ENCODE data around the gene SH3PXD2B.
"Not testable (repeated sequence)": the region's sequence is repeated elsewhere in the genome, so short reads cannot be mapped to it uniquely, and the experiment has no call there.

SH3PXD2B gene

GRCh38 chr5:172350212-172351181 is 103.8 kb downstream of the SH3PXD2B start:
- CTCF ChIA-PET, result interaction anchor here (0.6 kb wide), 2 partner anchors 37 to 1009 kb away, joined by 3 read pairs; no protein-coding TSS in a partner anchor
- H3K27ac Mint-ChIP-seq, result no peak overlapping the region
- H3K27me3 Mint-ChIP-seq, result peaks cover 4% of the 10 kb centered on the region
- DNase-seq, result no peak
- no peaks in the 10 kb centered on the region for H3K9me3 Mint-ChIP-seq
- no peaks in the 10 kb centered on the region for H3K4me1 Mint-ChIP-seq
- H3K36me3 Mint-ChIP-seq, result no peaks in the 10 kb centered on the region
- H3K4me3 Mint-ChIP-seq, result no peak overlapping the region

- H3K4me3 Mint-ChIP-seq, CTCF ChIA-PET, H3K9me3 Mint-ChIP-seq, H3K4me1 Mint-ChIP-seq, H3K36me3 Mint-ChIP-seq, H3K27me3 Mint-ChIP-seq, H3K27ac Mint-ChIP-seq, DNase-seq: not testable (repeated sequence)
These were observed 105.6 kb downstream of the SH3PXD2B start for GRCh38 chr5:172348733-172349132.

GRCh38 chr5:172348084-172348483 is 106.2 kb downstream of the SH3PXD2B start:
- CTCF ChIA-PET, result no interaction called here
- Mint-ChIP-seq H3K9me3 (no peaks in the 10 kb centered on the region), H3K27me3 (peaks cover 9% of the 10 kb centered on the region), H3K27ac (no peak overlapping the region), H3K4me1 (no peaks in the 10 kb centered on the region), H3K4me3 (no peak overlapping the region), H3K36me3 (no peaks in the 10 kb centered on the region)
- DNase-seq, result no peak

GRCh38 chr5:172347496-172348052 is 106.8 kb downstream of the SH3PXD2B start:
- no peak for DNase-seq
- H3K27me3 Mint-ChIP-seq, result peaks cover 9% of the 10 kb centered on the region
- H3K27ac Mint-ChIP-seq, result no peak overlapping the region
- H3K9me3 Mint-ChIP-seq, result no peaks in the 10 kb centered on the region
- H3K36me3 Mint-ChIP-seq, result no peaks in the 10 kb centered on the region
- H3K4me1 Mint-ChIP-seq, result no peaks in the 10 kb centered on the region
- CTCF ChIA-PET, result interaction anchor here (1.5 kb wide), 1 partner anchor 23 kb away, joined by 3 read pairs; no protein-coding TSS in a partner anchor
- no peak overlapping the region for H3K4me3 Mint-ChIP-seq

GRCh38 chr5:172345881-172346280 is 108.4 kb downstream of the SH3PXD2B start:
- Mint-ChIP-seq H3K27me3 (peaks cover 9% of the 10 kb centered on the region), H3K36me3 (no peaks in the 10 kb centered on the region), H3K9me3 (no peaks in the 10 kb centered on the region), H3K27ac (no peak overlapping the region), H3K4me1 (no peaks in the 10 kb centered on the region), H3K4me3 (no peak overlapping the region)
- CTCF ChIA-PET, result interaction anchor here (1.5 kb wide), 1 partner anchor 25 kb away, joined by 3 read pairs; no protein-coding TSS in a partner anchor
- DNase-seq, result no peak

GRCh38 chr5:172344855-172345409 is 109.4 kb downstream of the SH3PXD2B start:
- Mint-ChIP-seq H3K4me3 (no peak overlapping the region), H3K27ac (no peak overlapping the region), H3K27me3 (peaks cover 9% of the 10 kb centered on the region), H3K36me3 (no peaks in the 10 kb centered on the region), H3K4me1 (no peaks in the 10 kb centered on the region), H3K9me3 (no peaks in the 10 kb centered on the region)
- CTCF ChIA-PET, result no interaction called here
- DNase-seq, result no peak

- CTCF ChIA-PET, result interaction anchor here (0.9 kb wide), 1 partner anchor 9 kb away, joined by 3 read pairs; no protein-coding TSS in a partner anchor
- H3K4me1 Mint-ChIP-seq, result no peaks in the 10 kb centered on the region
- H3K36me3 Mint-ChIP-seq, result no peaks in the 10 kb centered on the region
- H3K4me3 Mint-ChIP-seq, result no peak overlapping the region
- no peaks in the 10 kb centered on the region for H3K9me3 Mint-ChIP-seq
- no peak for DNase-seq
- H3K27ac Mint-ChIP-seq, result no peak overlapping the region
- H3K27me3 Mint-ChIP-seq, result peaks cover 9% of the 10 kb centered on the region
These were observed 110.6 kb downstream of the SH3PXD2B start for GRCh38 chr5:172343741-172344140.

GRCh38 chr5:172342918-172343317 is 111.4 kb downstream of the SH3PXD2B start:
- Mint-ChIP-seq H3K27ac (no peak overlapping the region), H3K27me3 (peaks cover 9% of the 10 kb centered on the region), H3K9me3 (no peaks in the 10 kb centered on the region), H3K4me3 (no peak overlapping the region), H3K4me1 (no peaks in the 10 kb centered on the region), H3K36me3 (no peaks in the 10 kb centered on the region)
- CTCF ChIA-PET, result interaction anchor here (0.9 kb wide), 1 partner anchor 8 kb away, joined by 3 read pairs; no protein-coding TSS in a partner anchor
- DNase-seq, result no peak

- Mint-ChIP-seq H3K27me3 (no peaks in the 10 kb centered on the region), H3K4me1 (no peaks in the 10 kb centered on the region), H3K9me3 (no peaks in the 10 kb centered on the region), H3K4me3 (no peak overlapping the region), H3K27ac (no peak overlapping the region), H3K36me3 (no peaks in the 10 kb centered on the region)
- CTCF ChIA-PET, result no interaction called here
- DNase-seq, result no peak
These were observed 114.8 kb downstream of the SH3PXD2B start for GRCh38 chr5:172339264-172340180.

- H3K9me3 Mint-ChIP-seq, result no peaks in the 10 kb centered on the region
- H3K4me1 Mint-ChIP-seq, result no peaks in the 10 kb centered on the region
- DNase-seq, result no peak
- CTCF ChIA-PET, result no interaction called here
- no peaks in the 10 kb centered on the region for H3K27me3 Mint-ChIP-seq
- no peaks in the 10 kb centered on the region for H3K36me3 Mint-ChIP-seq
- H3K4me3 Mint-ChIP-seq, result no peak overlapping the region
- H3K27ac Mint-ChIP-seq, result no peak overlapping the region
These were observed 117.5 kb downstream of the SH3PXD2B start for GRCh38 chr5:172336676-172337285.

GRCh38 chr5:172336264-172336663 is 118.1 kb downstream of the SH3PXD2B start:
- Mint-ChIP-seq H3K4me1 (no peaks in the 10 kb centered on the region), H3K4me3 (no peak overlapping the region), H3K27me3 (no peaks in the 10 kb centered on the region), H3K36me3 (no peaks in the 10 kb centered on the region), H3K27ac (no peak overlapping the region), H3K9me3 (no peaks in the 10 kb centered on the region)
- CTCF ChIA-PET, result interaction anchor here (1.0 kb wide), 1 partner anchor 115 kb away, joined by 3 read pairs; no protein-coding TSS in a partner anchor
- no peak for DNase-seq

GRCh38 chr5:172335721-172336120 is 118.6 kb downstream of the SH3PXD2B start:
- CTCF ChIA-PET, result interaction anchor here (1.0 kb wide), 1 partner anchor 116 kb away, joined by 3 read pairs; no protein-coding TSS in a partner anchor
- Mint-ChIP-seq H3K4me1 (no peaks in the 10 kb centered on the region), H3K9me3 (no peaks in the 10 kb centered on the region), H3K36me3 (no peaks in the 10 kb centered on the region), H3K27me3 (no peaks in the 10 kb centered on the region), H3K27ac (no peak overlapping the region), H3K4me3 (no peak overlapping the region)
- DNase-seq, result no peak

- H3K4me3 Mint-ChIP-seq, result no peak overlapping the region
- no peak for DNase-seq
- no peak overlapping the region for H3K27ac Mint-ChIP-seq
- H3K4me1 Mint-ChIP-seq, result no peaks in the 10 kb centered on the region
- no peaks in the 10 kb centered on the region for H3K9me3 Mint-ChIP-seq
- no peaks in the 10 kb centered on the region for H3K36me3 Mint-ChIP-seq
- H3K27me3 Mint-ChIP-seq, result no peaks in the 10 kb centered on the region
- CTCF ChIA-PET, result interaction anchor here (1.1 to 1.8 kb wide), 2 partner anchors 9 to 117 kb away, joined by 3 to 8 read pairs; no protein-coding TSS in a partner anchor
These were observed 119.7 kb downstream of the SH3PXD2B start for GRCh38 chr5:172334641-172335040.

Measured in activated naive CD4-positive, alpha-beta T cell treated with anti-CD3 and anti-CD28 coated beads, Interleukin-2, amount 10 ng/mL, durations not matched to agents 7 days and 5 days (primary cell).